Measurements from ENCODE around the gene COX11.
A peak's percentile ranks its signal among the peaks of the same experiment; 100 is the strongest.

Gene COX11

GRCh38 chr17:54969658-54970572 is 1.5 kb upstream of the COX11 start:
- H3K4me3 ChIP-seq (ENCODE audit: low read depth, low read length): peak overlapping the region; percentile 92

GRCh38 chr17:54968988-54969332 is 506 bp upstream of the COX11 start:
- TF ChIP-seq CTCF (IDR thresholded peaks at IDR 0.05; ENCODE audit: borderline replicate concordance, insufficient read depth, low read depth, low read length): no peak
- peak overlapping the region; percentile 92 for H3K4me3 ChIP-seq (ENCODE audit: low read depth, low read length)

More at GRCh38 chr17:54969658-54970572, 1.5 kb upstream of the COX11 start:
- no peak for TF ChIP-seq CTCF (IDR thresholded peaks at IDR 0.05; ENCODE audit: borderline replicate concordance, insufficient read depth, low read depth, low read length)

GRCh38 chr17:54967621-54968261 is 713 bp downstream of the COX11 start:
- TF ChIP-seq CTCF (IDR thresholded peaks at IDR 0.05; ENCODE audit: borderline replicate concordance, insufficient read depth, low read depth, low read length): no peak; the same call in 1 of the 2 replicates

GRCh38 chr17:54956791-54957190 is 11.7 kb downstream of the COX11 start:
- no peak for TF ChIP-seq CTCF (IDR thresholded peaks at IDR 0.05; ENCODE audit: borderline replicate concordance, insufficient read depth, low read depth, low read length)
- no peak overlapping the region for H3K4me3 ChIP-seq (ENCODE audit: low read depth, low read length)

More at GRCh38 chr17:54967621-54968261, 713 bp downstream of the COX11 start:
- peak overlapping the region; percentile 92 for H3K4me3 ChIP-seq (ENCODE audit: low read depth, low read length)

GRCh38 chr17:54951286-54951685 is 17.2 kb downstream of the COX11 start:
- TF ChIP-seq CTCF (IDR thresholded peaks at IDR 0.05; ENCODE audit: borderline replicate concordance, insufficient read depth, low read depth, low read length): no peak

GRCh38 chr17:54950116-54950515 is 18.3 kb downstream of the COX11 start:
- no peak overlapping the region for H3K4me3 ChIP-seq (ENCODE audit: low read depth, low read length)
- TF ChIP-seq CTCF (IDR thresholded peaks at IDR 0.05; ENCODE audit: borderline replicate concordance, insufficient read depth, low read depth, low read length): no peak

More at GRCh38 chr17:54951286-54951685, 17.2 kb downstream of the COX11 start:
- no peak overlapping the region for H3K4me3 ChIP-seq (ENCODE audit: low read depth, low read length)

Measured in GM12875 (cell line).